Measurements from ENCODE around the gene E2F2.

E2F2 gene, protein sequence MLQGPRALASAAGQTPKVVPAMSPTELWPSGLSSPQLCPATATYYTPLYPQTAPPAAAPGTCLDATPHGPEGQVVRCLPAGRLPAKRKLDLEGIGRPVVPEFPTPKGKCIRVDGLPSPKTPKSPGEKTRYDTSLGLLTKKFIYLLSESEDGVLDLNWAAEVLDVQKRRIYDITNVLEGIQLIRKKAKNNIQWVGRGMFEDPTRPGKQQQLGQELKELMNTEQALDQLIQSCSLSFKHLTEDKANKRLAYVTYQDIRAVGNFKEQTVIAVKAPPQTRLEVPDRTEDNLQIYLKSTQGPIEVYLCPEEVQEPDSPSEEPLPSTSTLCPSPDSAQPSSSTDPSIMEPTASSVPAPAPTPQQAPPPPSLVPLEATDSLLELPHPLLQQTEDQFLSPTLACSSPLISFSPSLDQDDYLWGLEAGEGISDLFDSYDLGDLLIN

DNA sequence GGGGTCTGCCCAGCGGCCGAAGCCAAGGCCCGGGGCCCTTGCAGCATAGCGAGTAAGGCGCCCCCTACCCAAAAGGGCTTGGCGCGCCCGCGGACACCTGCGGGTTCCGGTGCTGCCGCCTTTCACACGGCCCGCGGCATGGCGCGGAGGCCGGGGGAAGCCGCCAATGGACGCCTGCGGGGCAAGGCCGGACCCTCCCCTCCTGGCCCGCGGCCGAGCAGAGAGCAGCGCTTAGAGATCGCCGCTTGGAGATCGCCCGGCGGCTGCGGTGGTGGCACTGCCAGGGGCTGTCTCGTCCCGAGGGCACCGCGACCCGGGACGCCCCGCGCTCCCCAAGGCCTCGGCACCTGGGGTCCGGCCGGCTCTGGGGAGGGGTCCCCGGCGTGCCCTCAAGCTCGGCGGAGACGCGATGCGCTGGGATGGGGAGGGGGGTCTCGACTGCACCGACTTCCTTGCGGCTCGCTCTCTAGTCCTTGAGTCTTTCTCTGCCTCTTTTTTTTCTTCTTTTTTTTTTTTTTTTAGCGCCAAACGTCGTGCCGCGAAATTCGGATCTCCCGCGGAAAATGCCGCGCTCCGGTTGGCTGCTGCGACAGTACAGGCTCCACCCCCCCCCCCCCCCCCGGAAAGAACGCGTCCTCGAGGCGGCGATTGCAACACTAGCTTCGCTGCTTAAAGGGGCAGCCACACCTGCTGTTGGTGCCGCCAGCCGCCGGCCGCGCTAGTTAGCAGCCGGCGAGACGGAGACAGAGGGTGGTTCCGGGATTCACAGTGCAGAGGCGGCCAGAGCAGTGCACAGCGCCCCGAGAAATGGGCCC lies at the start of gene E2F2:
Gene E2F2, minus strand, starts transcription at position 487 of the 815 bp plus-strand sequence. Its CDS starts 440 bp downstream, at position 47.
- DNase-seq: peak; percentile 57

DNA sequence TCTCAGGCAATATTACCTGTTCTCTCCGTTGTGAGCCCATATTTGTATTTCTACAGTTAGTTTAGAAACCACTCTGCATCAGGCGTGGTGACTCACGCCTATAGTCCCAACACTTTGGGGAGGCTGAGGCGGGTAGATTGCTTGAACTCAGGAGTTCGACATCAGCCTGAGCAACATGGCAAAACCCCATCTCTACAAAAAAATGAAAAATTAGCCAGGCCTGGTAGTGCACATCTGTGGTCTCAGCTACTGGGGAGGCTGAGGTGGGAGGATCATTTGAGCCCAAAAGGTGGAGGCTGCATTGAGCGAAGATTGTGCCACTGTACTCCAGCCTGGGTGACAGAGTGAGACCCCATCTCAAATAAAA lies 47.9 kb upstream of the E2F2 start:
- DNase-seq: no peak

DNA sequence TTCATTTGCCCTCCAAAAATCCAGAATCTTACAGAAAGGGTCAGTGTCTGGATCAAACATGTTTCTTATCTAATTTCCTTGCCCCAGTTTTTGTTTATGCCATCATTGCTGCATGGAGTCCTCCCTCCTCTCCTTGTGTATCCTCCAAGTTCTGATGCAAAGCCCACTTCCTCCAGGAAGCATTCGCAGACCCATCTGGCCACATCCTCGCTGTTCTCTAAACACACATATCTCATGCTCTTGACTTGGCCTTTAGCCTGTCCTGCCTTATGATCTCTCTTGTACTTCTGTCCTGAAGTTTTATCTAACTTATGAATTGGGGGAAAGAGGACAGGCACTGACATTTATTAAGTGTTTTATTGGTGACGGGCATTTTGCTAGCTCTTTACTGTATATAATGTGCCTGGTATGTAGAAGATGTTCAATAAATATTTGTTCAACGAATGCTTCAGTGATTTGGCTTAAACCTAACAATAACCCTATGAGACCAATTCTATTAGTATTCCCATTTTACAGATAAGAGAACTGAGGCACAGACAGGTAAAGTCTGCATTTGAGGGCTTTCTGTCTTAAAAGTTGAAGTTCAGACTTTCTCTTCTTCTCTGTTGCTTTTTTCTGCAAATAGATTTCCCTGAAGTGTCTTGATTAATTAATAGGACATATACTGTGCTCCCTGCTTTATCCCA lies 47.4 kb upstream of the E2F2 start:
- DNase-seq: no peak

DNA sequence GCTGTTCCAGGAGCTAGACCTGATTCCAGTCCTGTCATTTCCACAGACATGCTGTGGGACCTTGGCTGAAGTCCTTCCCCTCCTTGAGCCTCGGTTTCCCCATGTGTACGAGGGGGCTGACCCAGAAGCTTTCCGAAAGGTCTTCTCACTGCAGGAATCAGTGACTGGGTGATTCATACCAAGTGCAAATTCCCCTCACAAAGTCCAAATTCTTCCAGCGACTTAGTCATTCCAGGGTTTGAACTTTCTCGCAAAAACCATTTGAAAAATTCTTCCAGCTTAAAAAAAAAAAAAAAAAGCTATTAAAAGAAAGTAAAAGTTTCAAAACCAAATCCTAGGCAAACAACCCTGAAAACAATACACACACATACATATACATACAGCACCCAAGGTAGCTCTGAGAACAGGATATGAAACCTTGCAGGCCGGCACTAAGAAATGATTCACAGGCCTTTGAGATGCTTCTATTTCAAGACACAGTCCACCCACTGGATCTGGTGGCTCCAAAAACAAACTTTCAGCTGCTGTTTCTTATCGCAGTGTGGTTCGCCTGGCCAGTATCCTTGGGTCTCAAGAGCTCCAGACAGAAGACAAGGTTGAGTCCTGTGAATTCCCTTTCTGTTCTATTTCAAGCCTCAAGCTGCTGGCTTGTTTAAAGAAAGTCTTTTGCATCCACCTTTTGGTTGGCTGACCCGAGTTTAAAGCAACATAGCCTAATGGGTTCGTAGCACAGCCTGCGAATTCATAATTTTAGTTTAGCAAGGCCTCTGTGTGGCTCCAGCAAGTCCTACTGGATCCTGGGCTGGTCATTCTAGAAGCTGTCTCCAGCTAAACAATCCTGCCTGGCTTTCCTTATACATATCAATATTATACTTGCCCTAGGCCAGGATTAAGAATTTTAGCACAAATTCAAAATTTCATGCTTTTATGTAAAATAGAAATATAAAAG lies 46.3 kb upstream of the E2F2 start:
- DNase-seq: no peak

DNA sequence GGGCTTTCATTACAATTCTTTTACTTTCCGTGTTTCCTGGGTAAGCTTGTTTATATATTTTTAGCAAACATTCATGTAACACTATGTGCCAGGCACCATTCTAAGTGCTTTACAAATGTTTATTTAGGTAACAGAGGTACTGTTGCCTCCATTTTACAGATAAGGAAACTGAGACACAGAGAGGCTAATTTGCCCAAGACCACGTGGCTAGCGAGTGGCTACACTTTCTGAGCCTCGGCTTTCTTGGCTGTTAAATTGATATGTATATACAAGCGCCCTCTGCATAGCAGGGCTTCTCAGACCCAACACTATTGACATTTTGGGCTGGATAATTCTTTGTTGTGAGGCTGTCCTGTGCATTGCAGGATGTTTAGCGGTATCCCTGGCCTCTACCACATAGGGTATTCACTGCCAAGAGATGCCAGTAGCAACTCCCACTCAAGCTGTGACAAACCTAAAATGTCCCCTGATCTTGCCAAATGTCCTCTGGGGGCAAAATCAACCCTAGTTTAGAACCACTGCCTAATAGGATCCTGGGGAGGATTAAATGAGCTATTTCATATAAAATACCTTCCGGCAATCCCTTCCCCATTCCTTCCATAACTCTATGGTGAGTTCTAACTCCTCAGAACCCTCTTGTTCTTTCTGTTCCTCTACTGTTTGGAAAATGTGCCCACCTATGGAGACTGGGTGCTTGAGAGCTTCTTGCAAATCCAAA lies 45.5 kb upstream of the E2F2 start:
- no peak for DNase-seq

DNA sequence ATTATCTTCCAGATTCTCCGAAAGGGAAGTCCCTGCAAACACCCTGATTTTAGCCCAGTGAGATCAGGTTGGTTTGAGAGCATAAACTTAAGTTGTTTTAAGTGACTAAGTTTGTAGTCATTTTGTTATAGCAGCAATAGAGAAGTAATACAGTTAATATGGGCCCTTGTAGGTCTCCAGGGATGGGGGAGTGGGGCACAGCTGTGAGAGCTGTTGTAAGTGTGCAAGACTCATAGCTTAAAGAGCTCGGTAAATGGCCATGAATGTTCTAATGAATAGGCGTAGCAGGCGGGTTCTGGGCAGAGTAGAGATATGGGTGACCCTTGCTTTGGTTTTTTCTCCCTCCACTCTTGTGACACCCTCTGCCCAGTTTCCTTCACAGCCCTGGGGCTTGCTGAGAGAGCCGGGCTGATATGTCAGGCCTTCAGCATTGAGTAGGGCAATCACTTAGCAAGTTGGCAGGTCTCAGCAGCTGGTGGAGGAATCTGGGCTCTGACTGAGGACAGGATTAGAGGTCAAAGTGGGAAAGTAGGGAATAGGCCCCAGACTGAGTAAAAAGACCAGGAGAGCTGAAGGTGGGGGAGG lies 44.3 kb upstream of the E2F2 start:
- DNase-seq: no peak

DNA sequence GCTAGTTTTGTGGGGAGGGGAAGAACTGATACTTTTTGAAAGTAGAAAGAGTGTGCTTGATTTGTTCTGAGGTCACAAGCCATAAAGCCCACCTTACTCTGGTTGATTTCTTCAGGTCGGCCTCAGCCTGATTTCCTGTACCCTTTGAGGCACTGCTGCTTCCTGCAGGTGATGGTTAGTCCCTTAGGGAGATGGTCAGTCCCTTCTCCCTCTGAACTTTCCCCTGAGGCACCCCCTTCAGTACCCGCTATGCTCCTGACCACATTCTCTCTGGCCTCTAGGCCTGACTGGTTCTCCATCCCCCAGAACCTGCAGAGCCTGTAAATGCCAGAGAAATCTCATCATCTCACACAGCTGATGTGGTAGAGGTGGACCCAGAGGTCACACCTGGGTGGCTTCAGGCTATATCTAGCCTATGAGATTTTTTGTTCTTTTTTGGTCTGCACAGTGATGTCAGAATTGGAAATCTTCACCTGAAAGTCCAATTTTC lies 43.3 kb upstream of the E2F2 start:
- DNase-seq: no peak

DNA sequence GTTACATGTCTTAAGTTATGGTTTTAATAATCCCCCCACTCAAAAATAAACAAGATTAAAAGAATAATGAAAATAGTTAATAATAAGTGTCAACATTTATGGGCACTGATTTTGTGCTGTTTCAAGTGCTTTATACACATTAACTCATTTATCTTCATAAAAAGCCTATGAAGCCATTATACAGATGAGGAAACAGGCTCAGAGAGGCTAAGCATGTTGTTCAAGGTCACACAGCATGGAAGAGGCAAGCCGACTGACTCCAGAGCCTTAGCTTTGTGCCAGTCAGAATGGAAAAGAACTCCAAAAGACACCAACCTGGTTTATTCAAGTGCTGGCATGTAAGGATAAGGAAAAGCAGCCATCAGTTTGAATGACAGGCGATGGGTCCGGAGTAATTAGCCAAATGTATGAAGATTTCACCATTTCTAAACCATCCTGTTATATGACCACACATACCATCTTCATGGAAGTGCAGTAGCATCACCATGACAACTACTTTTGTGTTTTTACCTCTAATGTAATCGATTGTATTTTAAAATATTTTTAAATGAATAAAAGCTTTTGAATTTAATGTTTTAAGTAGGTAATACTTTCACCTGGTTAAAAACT lies 42.6 kb upstream of the E2F2 start:
- no peak for DNase-seq

DNA sequence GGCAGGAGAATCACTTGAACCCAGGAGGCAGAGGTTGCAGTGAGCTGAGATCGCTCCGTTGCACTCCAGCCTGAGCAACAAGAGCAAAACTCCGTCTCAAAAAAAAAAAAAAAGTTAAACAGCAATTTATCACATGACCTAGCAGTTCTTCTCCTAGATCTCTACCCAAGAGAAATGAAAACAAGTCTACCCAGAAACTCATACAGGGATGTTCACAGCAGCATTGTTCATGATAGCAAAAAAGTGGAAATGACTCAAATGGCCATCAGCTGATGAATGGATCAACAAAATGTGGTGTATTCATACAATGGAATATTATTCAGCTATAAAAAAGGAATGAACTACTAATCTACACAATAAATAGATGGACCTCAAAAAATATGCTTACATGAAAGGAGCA lies 40.4 kb upstream of the E2F2 start:
- DNase-seq: no peak

DNA sequence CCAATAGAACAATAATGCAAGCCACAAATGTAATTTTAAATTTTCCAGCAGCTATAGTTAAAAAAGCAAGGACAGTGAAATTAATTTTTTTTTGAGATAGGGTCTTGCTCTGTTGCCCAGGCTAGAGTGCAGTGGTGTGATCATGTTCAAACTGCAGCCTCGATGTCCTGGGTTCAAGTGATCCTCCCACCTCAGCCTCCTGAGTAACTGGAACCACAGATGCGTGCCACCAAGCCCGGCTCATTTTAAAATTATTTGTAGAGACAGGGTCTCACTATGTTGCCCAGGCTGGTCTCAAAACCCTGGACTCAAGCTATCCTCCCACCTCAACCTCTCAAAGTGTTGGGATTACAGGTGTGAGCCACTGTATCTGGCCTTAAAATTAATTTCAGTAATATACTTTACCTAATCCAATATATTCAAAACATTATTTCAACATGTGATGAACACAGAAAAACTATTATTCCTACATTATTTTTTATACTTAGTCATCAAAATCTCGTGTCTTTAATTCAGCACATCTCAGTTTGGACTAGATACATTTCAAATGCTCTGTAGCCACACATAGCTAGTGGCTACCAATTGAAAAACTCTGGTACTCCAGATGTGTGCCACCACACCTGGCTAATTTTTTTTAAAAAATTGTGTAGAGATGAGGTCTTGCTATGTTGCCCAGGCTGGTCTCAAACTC lies 39.1 kb upstream of the E2F2 start:
- no peak for DNase-seq

DNA sequence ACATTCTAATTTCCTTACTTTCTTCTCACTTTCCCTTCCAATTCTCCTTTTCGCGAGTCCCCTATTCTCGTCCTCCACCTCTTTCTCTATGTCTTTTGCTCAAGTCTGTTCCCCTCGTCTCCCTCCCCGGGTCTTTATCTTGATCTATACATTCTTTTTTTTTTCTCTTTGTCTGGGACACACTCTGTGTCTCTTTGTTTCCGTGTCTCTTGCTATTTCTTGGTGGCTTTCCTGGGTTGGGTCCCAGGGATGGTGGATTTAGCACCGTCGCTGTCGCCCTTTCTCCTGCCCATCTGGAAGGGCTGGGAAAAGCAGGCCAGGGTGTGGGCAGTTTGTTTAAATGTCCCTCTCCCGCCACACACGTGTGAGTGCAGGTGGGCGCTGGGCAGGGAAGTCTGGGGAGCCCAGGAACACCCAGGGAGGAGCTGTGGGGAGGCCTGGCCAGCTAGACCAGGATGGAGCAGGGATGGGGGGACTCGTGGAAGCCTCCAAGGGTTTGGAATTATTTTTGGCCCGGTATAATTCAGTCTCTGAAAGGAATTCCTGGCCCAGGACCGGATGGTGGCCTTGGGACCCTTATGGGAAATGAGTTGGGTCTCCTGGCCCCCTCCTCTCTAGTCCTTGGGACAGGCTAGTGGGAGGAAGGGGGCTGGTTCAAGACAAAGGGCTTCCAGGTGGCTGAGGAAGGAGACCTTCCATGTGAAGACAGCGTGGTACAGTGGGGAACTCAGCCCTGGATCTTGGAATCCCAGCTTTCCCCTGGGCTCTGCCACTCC lies 37.8 kb upstream of the E2F2 start:
- DNase-seq: peak; percentile 34

DNA sequence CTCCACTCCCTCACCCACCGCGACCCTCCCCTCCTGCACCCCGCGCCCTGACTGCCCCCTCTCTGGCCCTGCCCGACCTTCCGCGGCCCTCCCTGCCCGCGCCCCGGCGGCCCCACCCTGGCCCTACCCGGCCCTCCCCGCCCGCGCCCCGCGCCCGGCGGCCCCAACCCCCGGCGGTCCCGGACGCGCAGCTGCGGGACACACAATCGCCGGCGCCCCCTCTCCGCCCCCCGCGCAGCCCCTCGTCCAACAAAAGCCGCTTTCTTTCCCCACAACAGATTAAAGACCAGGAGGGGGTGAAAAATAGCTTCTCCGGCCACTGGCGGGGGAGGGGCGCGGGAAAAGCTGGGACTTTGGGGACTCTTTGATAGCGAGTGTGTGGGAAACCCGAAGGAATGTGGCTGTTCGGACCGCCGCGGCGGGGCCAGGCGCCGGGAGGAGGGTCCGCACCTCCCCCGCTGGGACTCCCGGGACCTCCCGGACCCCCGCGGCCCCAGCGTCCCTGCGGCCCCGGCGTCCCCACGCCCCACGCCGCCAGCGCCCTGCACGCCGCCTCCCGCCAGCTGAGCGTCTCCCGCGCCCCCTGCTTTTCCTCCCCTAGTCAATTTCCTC lies 37.1 kb upstream of the E2F2 start:
- no peak for DNase-seq

DNA sequence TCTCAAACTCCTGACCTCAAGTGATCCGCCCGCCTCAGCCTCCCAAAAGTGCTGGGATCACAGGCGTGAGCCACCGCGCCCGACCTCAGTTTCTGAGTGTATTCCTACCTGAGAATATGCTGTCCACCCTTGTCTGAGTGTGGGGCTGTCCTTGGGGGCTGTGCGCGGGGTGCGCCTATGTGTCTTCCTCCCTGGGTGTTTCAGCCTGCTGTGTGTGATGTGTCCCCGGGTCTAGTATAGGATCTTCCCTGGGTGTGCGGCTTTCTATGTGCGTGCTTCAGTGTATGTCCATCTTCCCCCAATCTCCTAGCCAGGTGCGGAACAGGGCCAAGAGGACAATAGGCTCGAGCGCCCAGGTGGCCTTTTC lies 36.6 kb upstream of the E2F2 start:
- DNase-seq: no peak

DNA sequence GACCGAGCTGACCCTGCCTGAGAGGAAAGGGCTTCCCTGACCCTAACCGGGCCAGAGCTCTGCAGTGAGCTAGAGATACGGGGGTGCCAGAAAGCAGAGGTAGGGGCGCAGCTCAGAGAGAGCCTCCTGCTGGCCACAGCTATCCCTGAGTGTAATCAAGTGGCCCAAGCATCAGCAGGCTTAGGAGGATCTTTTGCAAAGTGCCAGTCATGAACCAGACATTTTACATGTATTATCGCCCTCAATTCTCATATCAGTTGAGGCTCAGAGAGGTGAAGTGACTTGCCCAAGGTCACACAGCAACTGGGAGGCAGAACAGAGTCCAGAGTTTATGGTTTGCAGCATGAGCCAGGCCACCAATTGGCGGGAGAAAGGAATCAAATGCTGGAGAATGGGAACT lies 35.3 kb upstream of the E2F2 start:
- no peak for DNase-seq

DNA sequence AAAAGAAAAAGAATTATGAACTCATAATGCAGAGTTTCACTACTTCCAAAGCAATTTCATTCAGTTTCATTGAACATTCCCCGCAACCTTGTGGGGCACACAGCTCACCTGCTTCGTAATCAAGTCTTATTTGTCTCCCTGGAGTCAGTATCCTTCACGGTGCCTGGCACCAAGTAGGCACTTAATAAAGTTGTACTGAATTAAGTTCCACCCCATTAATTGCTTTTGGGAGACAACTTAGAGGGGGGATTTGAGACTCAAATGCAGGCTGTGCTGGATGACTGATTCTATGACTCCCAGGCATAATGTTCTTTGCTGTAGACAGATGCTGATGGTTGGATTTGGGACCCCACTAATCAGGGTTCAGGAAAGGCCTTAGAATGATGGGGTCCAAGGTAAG lies 34.7 kb upstream of the E2F2 start:
- DNase-seq: no peak

DNA sequence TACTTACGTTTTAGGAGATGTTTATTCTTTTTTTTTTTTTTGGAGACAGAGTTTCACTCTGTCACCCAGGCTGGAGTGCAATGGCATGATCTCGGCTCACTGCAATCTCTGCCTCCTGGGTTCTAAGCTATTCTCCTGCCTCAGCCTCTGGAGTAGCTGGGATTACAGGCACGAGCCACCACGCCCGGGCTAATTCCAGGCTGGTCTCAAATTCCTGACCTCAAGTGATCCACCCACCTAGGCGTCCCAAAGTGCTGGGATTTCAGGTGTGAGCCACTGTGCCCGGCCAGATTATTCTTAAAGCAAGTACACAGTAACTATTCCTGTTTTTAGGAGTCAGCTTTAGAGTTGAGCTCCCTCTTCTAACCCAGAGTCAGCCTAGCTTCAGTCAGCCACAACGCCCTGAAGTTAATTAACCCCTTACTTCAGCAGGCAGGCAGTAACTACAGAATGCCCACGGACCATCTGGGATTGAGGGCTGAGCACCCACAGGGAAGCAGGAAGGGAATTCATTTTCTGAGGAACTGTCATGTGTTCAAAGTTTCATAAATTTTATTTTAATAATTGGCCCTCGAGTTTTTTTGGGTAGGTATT lies 33.6 kb upstream of the E2F2 start:
- no peak for DNase-seq

DNA sequence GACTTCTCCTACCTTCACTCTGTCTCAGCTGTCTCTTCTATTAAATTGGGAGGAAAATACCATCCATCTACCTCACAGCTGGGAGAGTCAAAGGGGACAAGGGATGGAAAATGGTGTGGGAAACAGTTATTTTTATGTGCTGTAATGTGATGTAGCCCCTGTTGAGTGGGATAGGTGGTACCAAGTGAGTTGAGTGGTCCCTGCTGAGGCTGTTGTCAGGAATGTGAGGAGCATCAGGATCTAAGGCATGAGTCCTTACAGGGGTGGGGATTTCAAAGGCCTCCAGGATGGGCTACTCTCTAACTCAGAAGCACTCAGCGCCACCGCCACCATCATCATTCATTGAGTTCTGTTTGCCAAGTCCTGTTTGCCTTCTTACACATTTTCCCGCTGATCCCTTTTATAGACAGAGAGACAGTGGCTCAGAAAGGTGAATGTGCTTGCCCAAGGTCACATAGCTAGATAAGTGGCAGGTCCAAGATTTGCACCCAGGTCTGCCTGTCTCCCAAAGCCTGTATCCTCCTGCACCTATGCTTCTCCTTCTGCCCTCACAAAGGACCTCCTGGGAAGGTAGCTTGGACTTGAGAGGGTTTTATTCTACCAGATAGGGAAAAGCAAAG lies 32.8 kb upstream of the E2F2 start:
- DNase-seq: no peak

DNA sequence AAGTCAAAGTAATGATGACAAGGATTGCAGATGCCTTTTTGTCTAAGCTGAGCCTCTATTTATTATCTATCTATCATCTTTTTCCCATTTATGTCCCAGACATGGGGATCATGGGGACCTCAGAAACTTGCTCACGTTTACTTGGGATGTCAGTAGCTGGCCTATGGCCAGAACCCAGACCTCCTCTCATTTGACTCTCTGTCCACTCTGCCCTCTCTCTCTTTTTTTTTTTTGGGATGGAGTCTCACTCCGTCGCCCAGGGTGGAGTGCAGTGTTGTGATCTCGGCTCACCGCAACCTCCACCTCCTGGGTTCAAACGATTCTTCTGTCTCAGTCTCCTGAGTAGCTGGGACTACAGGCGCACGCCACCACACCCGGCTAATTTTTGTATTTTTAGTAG lies 32.0 kb upstream of the E2F2 start:
- DNase-seq: no peak
